HepG2 (cell line): ENCODE results near the gene RABEP2. TPM values are rescaled to one million over a fixed set of nuclear protein-coding genes. Genes with fewer than 3 reads are reported as not detected.

Source experiments
- AHR ChIP-seq: IDR thresholded peaks from 2 replicates; pipeline ENCODE4 v1.6.1; 2018; ENCODE audit warnings: missing genetic modification reagents, missing compliant biosample characterization
- CEBPB ChIP-seq: IDR thresholded peaks from 2 replicates; pipeline ENCODE4 v1.6.1; 2011; ENCODE audit warnings: low read depth, low read length, improper control_type of control experiment, borderline replicate concordance
- HMGXB3 ChIP-seq: sonication (generic); formaldehyde crosslinking; IDR thresholded peaks from 2 replicates; pipeline ENCODE4 v1.4.0; 2020; ENCODE audit warnings: missing genetic modification reagents, borderline replicate concordance
- IRF2 ChIP-seq: IDR thresholded peaks from 2 replicates; pipeline ENCODE4 v1.6.1; 2018; ENCODE audit warnings: missing genetic modification reagents, missing compliant biosample characterization
- MAFK ChIP-seq, 2 experiments: IDR thresholded peaks in 1 of 2; conservative IDR thresholded peaks in 1 of 2; 2 replicates each; pipeline ENCODE4 v1.6.1; 2011; ENCODE audit warnings: improper control_type of control experiment in 2 of 2, low read length in 2 of 2
- MED1 ChIP-seq: sonication (generic); formaldehyde crosslinking; IDR thresholded peaks from 2 replicates; pipeline ENCODE4 v1.4.0; 2020; ENCODE audit warnings: missing genetic modification reagents
- MIER3 ChIP-seq: IDR thresholded peaks from 2 replicates; pipeline ENCODE4 v1.6.1; 2016; ENCODE audit warnings: missing compliant biosample characterization, borderline replicate concordance
- NFATC3 ChIP-seq: sonication (generic); formaldehyde crosslinking; IDR thresholded peaks from 2 replicates; pipeline ENCODE4 v1.5.1; 2020; ENCODE audit warnings: mild to moderate bottlenecking, missing genetic modification reagents
- POLR2AphosphoS2 ChIP-seq: IDR thresholded peaks from 2 replicates; pipeline ENCODE4 v1.6.1; 2011; ENCODE audit warnings: low read depth, low read length, improper control_type of control experiment
- ZFP36L2 ChIP-seq: sonication (generic); formaldehyde crosslinking; IDR thresholded peaks from 2 replicates; pipeline ENCODE4 v1.4.0; 2020; ENCODE audit warnings: missing genetic modification reagents
- ZFP41 ChIP-seq: sonication (generic); formaldehyde crosslinking; IDR thresholded peaks from 2 replicates; pipeline ENCODE4 v1.4.0; 2020; ENCODE audit warnings: mild to moderate bottlenecking, missing genetic modification reagents, borderline replicate concordance
- ZNF251 ChIP-seq: sonication (generic); formaldehyde crosslinking; IDR thresholded peaks from 2 replicates; pipeline ENCODE4 v1.9.0; 2021; ENCODE audit warnings: mild to moderate bottlenecking, missing genetic modification reagents
- ZNF253 ChIP-seq: sonication (generic); formaldehyde crosslinking; IDR thresholded peaks from 2 replicates; pipeline ENCODE4 v1.8.0; 2022; ENCODE audit warnings: mild to moderate bottlenecking, missing genetic modification reagents, borderline replicate concordance
- ZNF264 ChIP-seq: sonication (generic); formaldehyde crosslinking; IDR thresholded peaks from 2 replicates; pipeline ENCODE4 v1.4.0; 2020; ENCODE audit warnings: missing genetic modification reagents
- ZNF274 ChIP-seq: sonication (generic); formaldehyde crosslinking; IDR thresholded peaks from 2 replicates; pipeline ENCODE4 v1.5.1; 2020; ENCODE audit warnings: mild to moderate bottlenecking, missing genetic modification reagents
- ZNF512B ChIP-seq: sonication (generic); formaldehyde crosslinking; IDR thresholded peaks from 2 replicates; pipeline ENCODE4 v1.5.1; 2020; ENCODE audit warnings: missing genetic modification reagents, mild to moderate bottlenecking, borderline replicate concordance
- ZNF616 ChIP-seq: sonication (generic); formaldehyde crosslinking; IDR thresholded peaks from 2 replicates; pipeline ENCODE4 v1.5.0; 2020; ENCODE audit warnings: low read depth, mild to moderate bottlenecking, missing genetic modification reagents
- ZNF879 ChIP-seq: sonication (generic); formaldehyde crosslinking; IDR thresholded peaks from 2 replicates; pipeline ENCODE4 v1.8.1; 2023; ENCODE audit warnings: missing genetic modification reagents
- ZSCAN25 ChIP-seq: sonication (generic); formaldehyde crosslinking; IDR thresholded peaks from 2 replicates; pipeline ENCODE4 v1.8.0; 2022; ENCODE audit warnings: mild to moderate bottlenecking, missing genetic modification reagents
- polyA plus RNA-seq, 8 experiments: library from polyadenylated mRNA; depleted of rRNA in 3 of 8; stranded (reverse) in 7 of 8; unstranded in 1 of 8; fragments of >200 nt; fragmentation: Illumina TruSeq in 4 of 8; extraction: Trizol in 4 of 8; gene quantifications; 2 replicates each; pipeline versions ENCODE4 v1.2.1 to v1.2.3, GENCODE V29; 2011 to 2016; ENCODE audit warnings: low read depth in 4 of 8, missing spikeins in 1 of 8, mixed read lengths in 1 of 8; ENCODE audit not compliant: insufficient read depth in 1 of 8
- total RNA-seq, 5 experiments: library from RNA; depleted of rRNA; stranded (reverse); fragments of >200 nt; fragmentation: Illumina TruSeq; extraction: Trizol; gene quantifications; 2 replicates each; pipeline ENCODE4 v1.2.3, GENCODE V29; 2016; ENCODE audit warnings: low read depth in 1 of 5
- TF ChIP-seq, protein P1 (sequence below): sonication (generic); formaldehyde crosslinking; IDR thresholded peaks from 2 replicates; pipeline ENCODE4 v1.5.0; 2020; ENCODE audit warnings: missing genetic modification reagents

RABEP2 gene
- total and polyA plus RNA-seq, 2 of the 13 experiments (the other 11 are each of a cell fraction or from before 2014, with no cell fraction given), result 10.8 to 18.4 TPM

GRCh38 chr16:28925386-28926228 is 569 bp upstream of the RABEP2 start (continued):
- TF ChIP-seq MED1 (CRISPR knock-in tag) (no peak), ZNF616 (CRISPR knock-in tag) (peak; percentile 47; the same call in 1 of the 2 replicates), CEBPB (no peak), ZFP41 (peak; percentile 76; the same call in 1 of the 2 replicates), HMGXB3 (CRISPR knock-in tag) (no peak), MAFK (conservative IDR thresholded peaks at IDR 0.05 in 1 of 2, IDR thresholded peaks at IDR 0.05 in 1 of 2; ENCODE audit: low read length in 2 of 2) (peak; percentile 29 to 33; a peak in 3 of 4 replicates), IRF2 (CRISPR knock-in tag) (no peak), ZNF253 (CRISPR knock-in tag) (peak; percentile 59; the same call in 1 of the 2 replicates), MIER3 (no peak), ZSCAN25 (CRISPR knock-in tag) (peak; percentile 68; the same call in 1 of the 2 replicates), ZNF251 (CRISPR knock-in tag) (no peak), ZFP36L2 (CRISPR knock-in tag) (no peak), ZNF512B (CRISPR knock-in tag) (no peak), ZNF879 (no peak), POLR2AphosphoS2 (no peak), AHR (no peak), NFATC3 (CRISPR knock-in tag) (no peak), ZNF274 (CRISPR knock-in tag) (peak; percentile 3), ZNF264 (CRISPR knock-in tag) (0 out of 2 replicates have a peak, but pooled peaks have one; percentile 10)
- TF ChIP-seq, protein P1, sequence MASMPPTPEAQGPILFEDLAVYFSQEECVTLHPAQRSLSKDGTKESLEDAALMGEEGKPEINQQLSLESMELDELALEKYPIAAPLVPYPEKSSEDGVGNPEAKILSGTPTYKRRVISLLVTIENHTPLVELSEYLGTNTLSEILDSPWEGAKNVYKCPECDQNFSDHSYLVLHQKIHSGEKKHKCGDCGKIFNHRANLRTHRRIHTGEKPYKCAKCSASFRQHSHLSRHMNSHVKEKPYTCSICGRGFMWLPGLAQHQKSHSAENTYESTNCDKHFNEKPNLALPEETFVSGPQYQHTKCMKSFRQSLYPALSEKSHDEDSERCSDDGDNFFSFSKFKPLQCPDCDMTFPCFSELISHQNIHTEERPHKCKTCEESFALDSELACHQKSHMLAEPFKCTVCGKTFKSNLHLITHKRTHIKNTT (CRISPR knock-in tag), result no peak
